COLO668 (cell line): ENCODE results near the gene CLHC1.
"Not testable (repeated sequence)": the region's sequence is repeated elsewhere in the genome, so short reads cannot be mapped to it uniquely, and the experiment has no call there.

Experiments
- DNase-seq: peaks from one replicate; lab custom pipeline; 2025; ENCODE audit not compliant: unreplicated experiment; lab: John Stamatoyannopoulos, UW

The CLHC1 gene

DNA sequence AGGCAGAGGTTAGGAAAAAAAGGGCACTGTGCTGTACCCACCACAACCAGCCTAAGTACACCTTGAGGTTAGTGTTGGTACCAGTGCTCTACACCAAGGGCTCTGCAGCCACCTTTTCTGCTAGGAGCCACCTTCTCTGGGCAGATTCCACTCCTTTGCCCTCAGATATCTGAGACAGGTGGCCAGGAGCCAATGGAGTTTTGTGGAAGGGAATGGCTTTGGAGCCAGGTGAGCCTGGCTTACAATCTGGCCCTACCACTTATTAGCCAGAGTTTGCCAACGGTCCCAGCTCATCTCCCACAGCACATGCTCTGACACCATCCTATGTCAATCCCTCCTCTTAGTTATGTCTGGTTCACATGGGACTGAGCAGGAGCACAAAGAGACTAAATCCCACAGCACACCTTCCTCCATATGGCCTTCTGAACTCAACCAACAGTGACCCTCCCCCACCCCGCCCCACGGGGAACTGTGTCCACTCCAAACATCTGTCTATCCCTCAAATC is 77.5 kb downstream of the CLHC1 start:
- DNase-seq: no peak

DNA sequence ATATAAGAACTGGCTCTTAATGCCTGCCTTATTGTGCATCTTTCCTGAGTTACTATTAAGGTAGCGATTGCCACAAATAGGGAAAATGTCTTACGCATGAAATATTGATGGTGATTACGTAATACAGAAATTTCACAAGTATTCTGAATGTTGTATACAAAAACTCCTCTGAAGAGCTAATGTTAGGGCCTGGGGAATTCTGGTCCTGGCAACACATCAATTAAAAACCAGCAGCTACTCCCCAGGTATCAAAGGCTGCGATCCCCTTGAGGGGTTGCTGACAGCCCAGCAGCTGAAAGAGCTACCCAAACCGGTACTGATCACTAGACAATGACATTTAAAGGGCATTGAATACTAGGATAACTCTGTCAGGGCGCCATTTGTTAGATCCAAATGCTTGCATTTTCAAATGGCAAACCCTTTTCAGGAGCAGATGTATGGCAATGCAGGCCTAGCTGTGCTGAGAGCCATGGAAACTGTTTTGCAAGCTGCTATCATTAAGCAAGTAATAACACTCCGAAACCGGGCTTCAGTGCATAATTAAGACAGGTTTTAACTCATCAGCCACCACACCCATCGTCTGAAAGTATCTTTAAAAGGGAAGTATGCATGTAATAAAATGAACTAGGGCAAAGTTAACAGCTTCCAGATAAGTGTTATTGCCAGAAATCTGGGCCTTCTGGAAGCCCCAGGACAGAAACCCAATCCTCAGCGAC is 78.4 kb downstream of the CLHC1 start:
- no peak for DNase-seq

DNA sequence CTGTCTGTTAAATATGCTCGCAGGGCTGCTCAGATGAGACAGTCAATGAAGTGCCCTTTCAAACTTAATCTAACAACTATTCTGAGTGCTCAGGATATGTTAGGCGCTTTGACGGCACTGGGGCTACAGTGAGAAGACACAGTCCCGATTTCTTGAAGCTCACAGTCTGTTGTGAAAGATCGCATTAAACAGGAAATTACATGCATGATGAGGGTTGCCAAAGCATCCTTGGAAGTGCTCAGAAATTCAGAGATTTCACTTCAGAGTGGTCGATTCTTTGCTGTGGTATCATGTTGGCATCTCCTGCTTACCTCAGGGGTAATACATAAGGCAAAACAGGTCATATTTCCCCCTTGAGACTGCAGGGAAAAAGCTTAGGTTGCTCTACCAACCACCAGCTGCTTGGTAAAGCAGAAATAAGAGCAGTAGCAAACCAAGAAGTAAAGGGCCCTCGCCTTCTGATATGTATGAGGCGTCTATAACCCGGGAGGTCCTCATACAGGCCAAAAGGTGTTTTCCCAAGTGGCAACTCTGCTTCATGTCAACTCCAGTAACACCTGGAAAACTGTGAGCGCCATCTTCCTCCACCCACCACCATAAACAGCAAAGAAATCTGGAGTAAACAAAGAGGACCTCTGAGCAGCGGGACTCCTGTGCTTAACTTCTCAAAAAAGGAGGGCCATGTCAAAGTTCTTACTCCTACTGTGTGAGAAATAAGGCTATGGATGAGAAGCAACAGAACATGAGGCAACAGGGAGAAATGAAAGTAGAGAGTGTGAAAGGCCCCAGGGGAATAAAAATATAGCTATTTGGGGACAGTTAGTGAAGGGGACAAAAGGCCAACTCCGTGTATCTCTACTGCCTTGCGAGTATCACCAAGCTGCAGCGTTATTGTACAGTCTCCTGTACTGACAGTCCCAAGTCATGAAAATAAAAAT is 79.3 kb downstream of the CLHC1 start:
- no peak for DNase-seq

DNA sequence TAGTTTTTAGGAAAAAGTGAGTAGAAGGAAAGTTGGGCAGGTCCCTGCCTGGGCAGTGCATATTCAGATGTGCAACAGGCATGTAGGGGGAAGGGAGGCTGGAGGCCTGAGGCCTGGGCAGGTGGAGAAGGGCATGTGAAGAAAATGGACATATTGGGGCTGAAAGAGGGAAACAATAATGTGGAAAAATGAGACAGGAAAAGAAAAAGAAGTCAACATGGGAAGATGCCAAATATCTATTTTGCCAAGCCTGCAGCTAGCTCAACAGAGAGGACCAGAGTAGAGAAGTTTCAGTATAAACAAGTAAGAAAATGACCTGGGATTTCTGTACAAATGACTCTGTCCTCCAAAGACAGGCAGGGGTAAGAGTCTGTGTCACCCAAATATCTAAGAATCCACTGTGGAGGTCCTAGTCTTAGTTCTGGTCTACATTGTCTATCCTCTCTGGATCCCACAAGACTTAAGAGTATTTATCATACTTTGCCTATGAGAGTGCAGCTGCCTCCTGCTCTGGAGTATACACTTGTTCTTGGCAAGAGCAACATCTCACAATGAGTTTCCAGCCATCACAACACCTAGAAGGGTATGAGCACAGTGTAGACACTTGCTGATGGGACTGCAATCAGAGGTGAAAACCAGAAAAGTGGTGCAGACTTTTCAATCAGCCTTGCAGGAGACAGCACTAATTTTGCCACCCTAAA is 80.2 kb downstream of the CLHC1 start:
- no peak for DNase-seq

DNA sequence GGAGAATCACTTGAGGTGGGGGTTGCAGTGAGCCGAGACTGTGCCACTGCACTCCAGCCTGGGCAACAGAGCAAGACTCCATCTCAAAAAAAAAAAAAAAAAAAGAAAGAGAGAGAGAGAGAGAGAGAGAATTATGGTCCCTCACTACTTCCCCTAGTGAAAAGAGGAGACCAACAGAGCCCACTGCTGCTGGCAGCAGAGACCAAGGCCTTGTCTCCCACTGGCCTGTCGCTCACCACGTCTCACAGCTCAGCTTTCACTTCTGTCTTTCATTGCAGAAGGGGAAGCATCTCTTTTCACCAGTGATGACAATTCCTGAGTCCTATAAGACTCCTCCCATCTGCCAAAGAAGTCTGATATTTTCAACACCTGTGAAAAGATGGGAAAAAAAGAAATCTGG is 81.3 kb downstream of the CLHC1 start:
- no peak for DNase-seq

DNA sequence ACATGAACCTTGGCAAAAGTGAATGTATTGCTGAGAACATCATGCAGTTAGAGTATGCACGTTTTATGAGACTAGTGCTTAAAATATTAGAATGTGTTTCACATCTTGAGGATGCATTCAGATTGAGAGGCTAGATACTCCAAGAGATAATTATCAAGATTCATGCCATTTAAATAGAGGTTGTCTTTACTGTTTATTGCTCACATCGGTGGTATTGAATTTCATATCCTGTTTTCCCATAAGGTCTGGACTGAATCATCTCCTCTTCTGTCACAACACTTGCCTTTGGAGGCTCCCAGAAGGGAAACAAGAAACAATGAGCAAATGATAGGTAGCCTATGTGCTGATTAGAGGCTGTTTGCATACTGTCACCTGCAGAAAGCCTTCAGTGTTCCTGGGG is 83.8 kb downstream of the CLHC1 start:
- DNase-seq: peak; percentile 22

DNA sequence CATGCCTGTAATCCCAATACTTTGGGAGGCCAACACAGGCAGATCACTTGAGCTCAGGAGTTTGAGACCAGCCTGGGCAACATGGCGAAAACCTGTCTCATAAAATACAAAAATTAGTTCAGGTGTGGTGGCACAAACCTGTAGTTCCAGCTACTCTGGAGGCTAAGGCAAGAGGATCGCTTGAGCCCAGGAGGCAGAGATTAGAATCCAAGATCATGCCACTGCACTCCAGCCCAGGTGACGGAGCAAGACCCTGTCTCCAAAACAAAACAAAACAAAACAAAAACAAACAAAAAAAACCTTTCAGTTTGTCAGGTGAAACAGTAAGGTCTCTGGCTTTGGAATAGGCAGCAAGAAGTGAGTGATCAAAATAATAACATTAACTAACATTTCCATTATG is 84.6 kb downstream of the CLHC1 start:
- DNase-seq: no peak

DNA sequence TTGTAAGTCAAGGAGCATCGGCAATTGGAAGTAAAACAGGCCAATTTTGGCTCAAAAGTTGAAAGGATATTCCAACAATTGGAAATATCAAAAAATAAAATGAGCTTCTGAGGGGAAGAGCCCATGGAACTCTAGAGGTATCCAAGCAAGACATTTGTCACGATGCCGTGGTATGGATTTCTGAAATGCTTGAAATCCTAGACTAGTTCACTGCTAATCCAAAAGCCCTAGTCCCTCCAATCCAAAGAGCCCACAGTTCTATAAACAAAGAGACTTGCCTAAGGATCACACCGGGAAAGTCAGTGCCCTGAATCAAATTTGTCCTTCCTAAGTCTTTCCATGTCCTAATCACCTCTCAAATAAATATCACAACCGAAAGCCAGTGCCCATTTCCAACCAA is 85.1 kb downstream of the CLHC1 start:
- DNase-seq: no peak

DNA sequence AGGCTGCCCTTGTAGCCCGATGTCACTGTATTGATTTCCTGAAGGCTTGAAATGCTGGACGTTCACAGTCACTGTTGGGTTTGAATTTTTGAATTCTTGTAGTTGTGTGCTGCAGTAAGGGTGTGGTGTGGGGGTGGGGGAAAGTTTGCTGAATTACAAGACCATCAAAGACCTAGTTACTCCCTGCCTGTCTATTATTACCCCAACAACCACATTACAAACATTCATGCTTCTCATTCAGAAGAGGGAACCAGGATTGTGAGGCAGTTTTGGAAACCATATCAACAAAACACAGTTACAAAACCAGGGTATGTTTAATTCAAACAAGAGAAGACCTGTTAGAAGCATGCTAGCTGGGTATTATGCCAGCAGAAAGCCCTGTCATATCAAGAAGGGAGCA is 85.8 kb downstream of the CLHC1 start:
- no peak for DNase-seq

DNA sequence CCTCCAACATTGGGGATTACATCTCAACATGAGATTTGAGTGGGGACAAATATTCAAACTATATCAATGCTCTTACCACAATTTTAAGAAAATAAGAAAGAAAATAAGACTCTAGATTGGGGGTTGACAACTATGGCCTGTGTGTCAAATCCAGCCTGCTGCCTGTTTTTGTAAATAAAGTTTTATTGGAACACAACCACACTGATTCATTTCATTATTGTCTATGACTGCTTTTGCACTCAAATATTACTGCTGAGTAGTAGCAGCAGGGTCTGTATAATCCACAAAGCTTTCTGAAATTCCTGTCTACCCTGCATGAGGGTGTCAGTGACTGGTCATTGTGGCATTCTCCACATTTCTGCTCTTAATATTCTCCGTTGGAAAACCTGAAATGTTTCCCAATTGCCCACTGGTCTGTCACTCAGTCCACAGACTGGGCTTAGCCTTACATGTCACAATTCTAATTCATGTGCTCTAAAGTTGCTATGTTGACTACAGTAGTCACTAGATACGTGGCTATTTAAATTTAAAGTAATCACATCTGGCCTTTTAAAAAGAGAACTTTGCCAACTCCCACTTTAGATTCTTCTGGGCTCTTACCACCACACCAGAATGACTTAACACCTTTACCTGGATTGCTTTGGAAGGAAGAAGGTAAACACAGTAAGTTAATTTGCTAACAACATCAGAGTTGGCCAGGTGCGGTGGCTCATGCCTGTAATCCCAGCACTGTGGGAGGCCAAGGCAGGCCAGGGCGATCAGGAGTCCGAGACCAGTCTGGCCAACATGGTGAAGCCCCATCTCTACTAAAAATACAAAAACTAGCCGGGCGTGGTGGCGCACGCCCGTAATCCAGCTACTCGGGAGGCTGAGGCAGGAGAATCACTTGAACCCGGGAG is 86.9 kb downstream of the CLHC1 start:
- DNase-seq: no peak

DNA sequence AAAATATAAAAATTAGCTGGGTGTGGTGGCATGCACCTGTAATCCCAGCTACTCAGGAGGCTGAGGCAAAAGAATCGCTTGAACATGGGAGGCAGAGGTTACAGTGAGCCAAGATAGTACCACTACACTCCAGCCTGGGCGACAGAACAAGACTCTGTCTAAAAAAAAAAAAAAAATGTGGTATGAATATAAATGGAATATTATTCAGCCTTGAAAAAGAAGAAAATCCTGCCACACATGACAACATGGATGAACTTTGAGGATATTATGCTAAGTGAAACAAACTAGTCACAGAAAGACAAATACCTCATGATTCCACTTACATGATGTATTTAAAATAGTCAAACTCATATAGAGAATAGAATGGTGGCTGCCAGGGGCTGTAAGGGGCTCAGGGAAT is 88.4 kb downstream of the CLHC1 start:
- not testable (repeated sequence) for DNase-seq

DNA sequence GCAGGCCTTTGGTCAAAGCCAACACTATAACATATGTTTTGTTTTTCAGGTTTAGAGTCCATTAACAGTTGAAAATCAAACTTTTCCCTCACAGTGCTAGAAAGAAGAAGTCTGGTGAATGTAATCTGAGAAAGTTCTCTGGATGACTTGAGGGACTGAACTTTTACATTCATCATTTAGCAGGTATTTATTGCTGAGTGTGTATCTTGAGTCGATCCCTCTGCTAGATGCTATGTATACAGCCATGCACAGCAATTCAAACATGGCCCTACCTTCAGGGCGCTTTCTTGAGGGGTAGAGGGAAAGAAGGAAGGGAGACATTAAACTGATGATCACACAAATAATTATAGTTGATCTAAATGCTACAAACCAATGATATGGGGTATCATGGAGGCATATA is 89.6 kb downstream of the CLHC1 start:
- no peak for DNase-seq

DNA sequence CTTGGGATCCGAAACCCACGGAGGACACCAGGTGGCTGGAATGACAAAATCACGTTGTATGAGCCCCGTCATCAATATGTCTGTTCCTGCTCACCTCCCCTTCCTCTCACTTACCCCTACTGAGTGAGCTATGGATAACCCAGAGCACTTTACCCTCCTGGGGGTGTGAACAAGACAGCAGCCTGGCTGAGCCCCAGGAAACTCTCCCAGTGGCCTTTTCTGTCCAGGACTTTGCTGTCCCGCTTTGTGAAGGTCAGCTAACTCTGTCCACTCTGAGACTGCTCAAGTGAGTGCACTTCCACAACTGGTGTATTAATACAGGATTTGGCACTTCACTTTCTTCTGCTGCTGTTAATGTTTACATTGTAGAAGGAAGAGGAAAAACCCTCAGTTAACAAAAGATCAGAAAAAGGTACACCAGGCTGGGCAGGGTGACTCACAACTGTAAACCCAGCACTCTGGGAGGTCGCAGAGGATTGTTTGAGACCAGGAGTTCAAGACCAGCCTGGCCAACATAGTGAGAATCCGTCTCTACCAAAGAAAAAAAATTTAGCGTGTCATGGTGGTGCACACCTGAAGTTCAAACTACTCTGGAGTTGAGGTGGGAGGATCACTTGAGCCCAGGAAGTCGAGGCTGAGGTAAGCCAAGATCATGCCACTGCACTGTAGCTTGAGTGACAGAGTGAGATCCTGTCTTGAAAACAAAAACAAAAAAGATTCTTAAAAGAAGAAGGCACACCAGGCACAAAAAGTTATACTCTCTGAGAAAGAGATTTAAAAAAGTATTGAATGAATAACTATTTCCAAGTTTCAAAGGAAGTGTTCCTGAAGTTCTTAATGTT is 90.3 kb downstream of the CLHC1 start:
- no peak for DNase-seq

DNA sequence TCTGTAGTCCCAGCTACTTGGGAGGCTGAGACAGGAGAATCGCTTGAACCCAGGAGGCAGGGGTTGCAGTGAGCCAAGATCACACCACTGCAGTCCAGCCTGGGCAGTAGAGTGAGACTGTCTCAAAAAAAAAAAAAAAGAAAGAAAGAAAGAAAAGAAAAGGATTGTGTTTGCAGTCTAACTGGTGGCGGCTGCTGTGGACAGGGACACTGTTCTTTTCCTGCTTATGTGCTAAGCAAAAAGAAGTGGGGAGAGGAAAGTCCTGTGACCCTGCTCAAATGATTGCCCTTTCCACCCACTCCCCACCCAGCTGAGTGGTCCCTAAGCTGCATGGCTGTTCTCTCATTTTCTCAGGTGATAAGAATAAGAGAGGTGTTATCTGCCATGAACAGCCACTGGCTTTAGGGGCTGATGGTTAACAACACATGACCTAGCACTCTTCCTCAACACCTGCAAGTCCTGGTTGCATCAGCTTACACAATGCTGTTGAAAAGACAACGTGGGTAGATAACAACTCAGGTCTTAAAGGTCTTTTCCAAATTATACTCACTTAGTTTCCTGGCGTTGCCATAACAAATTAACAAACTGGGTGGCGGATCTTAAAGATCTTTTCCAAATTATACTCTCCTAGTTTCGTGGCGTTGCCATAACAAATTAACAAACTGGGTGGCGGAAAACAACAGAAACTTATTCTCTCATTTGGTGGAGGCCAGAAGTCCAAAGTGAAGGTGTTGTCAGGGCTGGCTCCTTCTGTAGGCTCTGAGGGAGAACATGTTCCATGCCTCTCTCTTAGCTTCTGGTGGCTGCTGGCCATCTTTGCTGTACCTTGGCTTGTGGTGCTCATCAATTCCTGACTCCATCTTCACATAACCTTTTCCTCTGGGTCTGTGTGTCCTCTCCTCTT is 91.5 kb downstream of the CLHC1 start:
- no peak for DNase-seq

DNA sequence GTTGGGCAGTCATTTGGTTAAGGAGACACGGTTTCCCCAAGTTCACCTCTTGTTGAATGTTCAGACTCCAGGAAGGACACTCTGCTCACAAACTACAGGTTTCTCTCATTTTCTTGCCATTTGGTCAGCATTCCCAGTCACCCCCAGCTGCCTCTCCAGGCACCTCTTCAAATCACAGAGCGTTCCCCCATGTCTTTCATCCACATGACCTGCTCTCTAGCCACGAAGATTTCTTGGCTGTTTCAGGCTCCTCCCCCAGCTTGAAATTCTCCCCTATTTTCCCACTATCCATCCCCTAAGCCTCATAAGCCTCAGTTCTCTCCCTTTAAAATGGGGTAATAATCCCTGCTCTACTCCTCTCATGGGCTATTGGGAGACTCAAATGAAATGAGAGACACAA is 92.8 kb downstream of the CLHC1 start:
- no peak for DNase-seq

DNA sequence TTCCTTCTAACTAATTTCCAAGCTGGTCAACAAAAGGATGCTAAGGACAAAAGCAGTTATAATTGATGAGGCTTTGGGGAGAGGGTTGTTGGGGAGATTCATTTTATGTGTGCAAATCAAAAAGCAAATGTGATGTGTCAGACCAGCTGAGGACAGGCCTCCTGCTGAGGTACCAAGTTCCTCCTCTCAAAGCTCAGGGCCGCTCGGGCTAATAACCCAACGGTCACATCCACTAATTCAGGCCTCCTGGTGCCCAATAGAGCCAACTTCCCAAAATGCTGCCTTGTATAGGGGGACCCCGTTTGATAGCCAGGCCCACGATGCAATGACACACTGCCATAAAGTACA is 93.2 kb downstream of the CLHC1 start:
- no peak for DNase-seq

DNA sequence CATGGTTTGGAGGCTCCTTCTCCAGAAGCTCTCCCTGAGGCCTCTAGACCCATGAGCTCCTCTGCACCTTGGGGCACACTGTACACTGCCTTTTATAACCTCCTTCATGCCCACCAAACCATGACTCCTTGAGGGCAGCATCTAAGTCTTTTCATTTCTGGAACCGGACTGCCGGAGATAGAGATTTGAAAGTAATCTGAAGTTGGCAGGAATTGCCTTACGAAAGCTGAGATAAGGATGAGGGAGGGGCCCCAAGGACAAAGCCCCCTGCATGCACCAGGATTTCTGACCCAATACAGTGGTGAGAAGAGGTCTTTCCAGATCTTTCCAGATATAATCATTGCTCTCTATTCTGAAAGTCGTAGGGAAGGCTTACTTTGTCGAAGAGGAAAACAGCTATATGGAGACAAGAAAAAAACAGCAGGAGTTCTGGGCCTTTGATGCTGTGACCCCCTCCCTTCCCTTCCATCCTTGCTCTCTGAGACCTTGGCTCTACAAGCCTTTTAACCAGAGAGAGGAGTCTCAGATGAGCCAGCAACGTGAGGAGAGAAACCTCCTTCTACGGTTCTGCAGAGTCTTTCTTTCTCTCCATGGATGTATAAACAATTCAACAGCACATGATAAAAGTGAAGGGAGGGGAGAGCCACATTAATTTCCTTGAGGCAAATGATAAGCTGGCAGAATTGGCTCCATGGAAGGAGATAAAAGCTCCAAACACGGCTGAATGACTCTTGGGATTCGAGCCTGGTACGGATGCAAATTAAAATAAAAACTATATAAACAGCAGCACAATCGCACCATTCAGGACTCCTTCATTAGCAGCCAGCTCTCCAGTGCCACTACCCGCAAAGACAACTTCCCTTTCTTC is 93.8 kb downstream of the CLHC1 start:
- DNase-seq: no peak
